Upper lobe of left lung (tissue), 6 donors: ENCODE data around the gene CDK12. TPM values are rescaled to one million over a fixed set of nuclear protein-coding genes. Genes with fewer than 3 reads are reported as not detected.

ENCODE experiments used
- ATAC-seq, 2 donors: fragments of 200-7000 bp; cut with Tn5 transposase; one replicate each; pipeline ENCODE4 v1.9.1; 2022; ENCODE audit warnings: mild to moderate bottlenecking in 2 of 2, moderate library complexity in 2 of 2; ENCODE audit not compliant: low FRiP score in 2 of 2
- DNase-seq, 2 donors: peaks; one replicate each; pipeline ENCODE4 v3.0.0-alpha.2; 2019 to 2020
- H3K27ac ChIP-seq, 4 donors: fragments of 200-600 bp; sonication (generic); one replicate each; pipeline ENCODE4 v1.5.1; 2016 to 2019
- H3K27me3 ChIP-seq, 4 donors: fragments of 200-600 bp; sonication (generic); one replicate each; pipeline ENCODE4 v1.5.1; 2017 to 2019
- H3K36me3 ChIP-seq, 4 donors: fragments of 200-600 bp; sonication (generic); one replicate each; pipeline ENCODE4 v1.5.1; 2016 to 2019
- H3K4me1 ChIP-seq, 4 donors: fragments of 200-600 bp; sonication (generic); one replicate each; pipeline ENCODE4 v1.5.1; 2018 to 2019
- H3K4me3 ChIP-seq, 4 donors: fragments of 200-600 bp; sonication (generic); one replicate each; pipeline ENCODE4 v1.5.1; 2017 to 2019; ENCODE audit warnings: mild to moderate bottlenecking in 2 of 4, moderate library complexity in 1 of 4
- H3K9me3 ChIP-seq, 4 donors: fragments of 200-600 bp; sonication (generic); one replicate each; pipeline ENCODE4 v1.5.1; 2018 to 2019
- CTCF ChIP-seq, 6 experiments: fragments of 450-650 bp in 4 of 6; fragments of 200-600 bp in 2 of 6; sonication (generic) in 2 of 6; IDR thresholded peaks; one replicate each; pipeline ENCODE4 v1.5.1; 2016 to 2019; ENCODE audit warnings: antibody characterized with exemption in 6 of 6
- EP300 ChIP-seq, 4 donors: sonication (generic); formaldehyde crosslinking; IDR thresholded peaks; one replicate each; pipeline ENCODE4 v1.5.1; 2017; ENCODE audit warnings: antibody characterized with exemption in 4 of 4, control low read depth in 2 of 4
- POLR2A ChIP-seq, 4 donors: fragments of 450-650 bp; IDR thresholded peaks; one replicate each; pipeline ENCODE4 v1.5.1; 2016 to 2017; ENCODE audit warnings: antibody characterized with exemption in 4 of 4, mild to moderate bottlenecking in 2 of 4
- POLR2AphosphoS5 ChIP-seq, 2 donors: sonication (generic); formaldehyde crosslinking; IDR thresholded peaks; one replicate each; pipeline ENCODE4 v1.5.1; 2017; ENCODE audit warnings: antibody characterized with exemption in 2 of 2
- WGBS, 2 donors: methylation state at CpG; one replicate each; pipeline ENCODE4 v1.1.5; 2017 to 2018; 5-methylcytosine and 5-hydroxymethylcytosine counted together
- total RNA-seq, 6 donors: library from RNA; depleted of rRNA in 4 of 6; stranded (reverse); fragments of >200 nt in 4 of 6; gene quantifications; one replicate each; pipeline versions ENCODE4 v1.1.0 to v1.2.1, GENCODE V29; 2016 to 2021
- donor health status: DM: no; HTN: no; CAD: no; lungs with moderate emphysema.
- donor health status: DM: no; HTN: yes; CAD: no; lungs with severe emphysema.

CDK12 gene
- total RNA-seq, 6 donors from 2014 or later: 41.2 to 111 (median 52.8) TPM

- peaks cover 15 to 35% (median 25%) of the 10 kb centered on the region in 4 donors for H3K4me1 ChIP-seq
- 67 to 73% methylated on average over 4 to 6 of the region's 6 CpGs for WGBS, 2 donors
- H3K27ac ChIP-seq: peak overlapping the region in 2 of 4 donors; percentile 15 to 42
These were observed 64.7 kb downstream of the CDK12 start for GRCh38 chr17:39525801-39526506.

DNA sequence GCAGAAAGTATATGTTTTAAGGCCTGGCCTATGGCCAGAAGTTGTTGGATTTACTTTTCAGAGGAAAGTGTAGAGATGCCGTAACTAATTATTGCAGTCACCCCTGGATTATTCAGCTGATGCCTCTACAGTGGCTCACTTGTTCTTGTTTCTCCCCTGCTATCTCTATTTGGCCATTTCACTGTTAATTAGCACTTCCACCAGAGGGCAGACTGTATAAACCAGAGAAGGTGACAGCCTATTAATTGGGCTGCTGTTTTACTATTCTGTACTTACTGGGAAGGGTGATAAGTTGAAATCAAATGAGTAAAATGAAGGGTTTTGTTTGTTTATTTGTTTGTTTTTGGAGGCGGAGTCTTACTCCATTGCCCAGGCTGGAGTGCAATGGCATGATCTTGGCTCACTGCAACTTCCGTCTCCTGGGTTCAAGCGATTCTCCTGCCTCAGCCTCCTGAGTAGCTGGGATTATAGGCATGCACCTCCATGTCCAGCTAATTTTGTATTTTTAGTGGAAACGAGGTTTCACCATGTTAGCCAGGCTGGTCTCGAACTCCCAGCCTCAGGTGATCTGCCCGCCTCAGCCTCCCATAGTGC lies 66.0 kb downstream of the CDK12 start:
- H3K9me3 ChIP-seq: no peaks in the 10 kb centered on the region
- peak overlapping the region in 1 of 4 donors; percentile 7 for H3K27ac ChIP-seq
- H3K4me1 ChIP-seq: peaks cover 26 to 48% (median 35%) of the 10 kb centered on the region in 4 donors
- no peaks in the 10 kb centered on the region for H3K27me3 ChIP-seq
- DNase-seq: no peak
- H3K36me3 ChIP-seq: peaks cover 35 to 89% (median 57%) of the 10 kb centered on the region in 4 donors
- TF ChIP-seq POLR2A (IDR thresholded peaks at IDR 0.05) (no peak), EP300 (IDR thresholded peaks at IDR 0.05) (no peak), POLR2AphosphoS5 (IDR thresholded peaks at IDR 0.05) (no peak), CTCF (IDR thresholded peaks at IDR 0.05) (peak in 4 of 6 experiments; percentile 25 to 64 (median 57))
- peak; percentile 49 to 64 for ATAC-seq
- no peak overlapping the region for H3K4me3 ChIP-seq
- 84 to 87% methylated on average over 7 of the region's 7 CpGs for WGBS, 2 donors

More at GRCh38 chr17:39525801-39526506, 64.7 kb downstream of the CDK12 start:
- peaks cover 45 to 94% (median 67%) of the 10 kb centered on the region in 4 donors for H3K36me3 ChIP-seq
- no peak overlapping the region for H3K4me3 ChIP-seq
- no peaks in the 10 kb centered on the region for H3K9me3 ChIP-seq
- DNase-seq: no peak
- no peaks in the 10 kb centered on the region for H3K27me3 ChIP-seq
- peak in 1 of 2 donors; percentile 74 for ATAC-seq
- TF ChIP-seq POLR2AphosphoS5 (IDR thresholded peaks at IDR 0.05): no peak
- no peak for TF ChIP-seq POLR2A (IDR thresholded peaks at IDR 0.05)
- TF ChIP-seq CTCF (IDR thresholded peaks at IDR 0.05): no peak
- TF ChIP-seq EP300 (IDR thresholded peaks at IDR 0.05): no peak

DNA sequence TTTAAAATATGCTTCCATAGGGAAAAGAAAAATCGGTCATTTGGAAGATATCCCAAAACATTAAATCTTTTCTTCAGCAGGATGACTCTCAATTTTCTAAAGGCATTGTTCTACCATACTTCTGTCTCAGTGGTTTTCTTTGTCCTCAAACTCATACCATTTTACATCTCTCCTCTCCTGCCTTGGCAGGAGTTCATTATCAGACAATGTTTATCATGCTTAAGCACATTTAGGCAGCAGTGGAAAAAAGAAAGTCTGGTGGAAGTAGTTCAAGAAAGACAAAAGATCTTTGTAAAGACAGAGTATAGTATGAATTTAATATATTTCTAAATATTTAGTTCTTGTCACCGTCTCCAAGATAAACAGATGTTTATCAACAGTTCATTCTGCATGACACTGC lies 68.2 kb downstream of the CDK12 start:
- Histone ChIP-seq H3K27ac (no peak overlapping the region), H3K9me3 (no peaks in the 10 kb centered on the region), H3K36me3 (peaks cover 18 to 70% (median 36%) of the 10 kb centered on the region in 4 donors), H3K4me3 (no peak overlapping the region), H3K4me1 (peaks cover 36 to 62% (median 51%) of the 10 kb centered on the region in 4 donors), H3K27me3 (no peaks in the 10 kb centered on the region)
- ATAC-seq (no peak), DNase-seq (no peak)
- WGBS, 2 donors: 31 to 43% methylated on average over 2 of the region's 2 CpGs
- no peak for TF ChIP-seq POLR2A (IDR thresholded peaks at IDR 0.05)
- TF ChIP-seq POLR2AphosphoS5 (IDR thresholded peaks at IDR 0.05): no peak
- TF ChIP-seq EP300 (IDR thresholded peaks at IDR 0.05): no peak
- no peak for TF ChIP-seq CTCF (IDR thresholded peaks at IDR 0.05)

DNA sequence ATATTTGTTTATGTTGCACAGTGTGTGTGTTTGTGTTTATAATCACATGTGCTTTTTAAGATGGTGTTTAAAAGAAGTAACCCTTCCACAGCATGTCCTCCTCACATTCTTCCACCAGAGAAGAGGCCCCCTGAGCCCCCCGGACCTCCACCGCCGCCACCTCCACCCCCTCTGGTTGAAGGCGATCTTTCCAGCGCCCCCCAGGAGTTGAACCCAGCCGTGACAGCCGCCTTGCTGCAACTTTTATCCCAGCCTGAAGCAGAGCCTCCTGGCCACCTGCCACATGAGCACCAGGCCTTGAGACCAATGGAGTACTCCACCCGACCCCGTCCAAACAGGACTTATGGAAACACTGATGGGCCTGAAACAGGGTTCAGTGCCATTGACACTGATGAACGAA lies 69.2 kb downstream of the CDK12 start:
- DNase-seq (peak in 1 of 2 donors; percentile 50), ATAC-seq (no peak)
- TF ChIP-seq EP300 (IDR thresholded peaks at IDR 0.05) (no peak), POLR2AphosphoS5 (IDR thresholded peaks at IDR 0.05) (no peak), POLR2A (IDR thresholded peaks at IDR 0.05) (no peak), CTCF (IDR thresholded peaks at IDR 0.05) (no peak)
- Histone ChIP-seq H3K36me3 (peaks cover 9 to 60% (median 29%) of the 10 kb centered on the region in 4 donors), H3K27ac (peak overlapping the region in 3 of 4 donors; percentile 0 to 48 (median 7)), H3K4me1 (peaks cover 36 to 68% (median 57%) of the 10 kb centered on the region in 4 donors), H3K9me3 (no peaks in the 10 kb centered on the region), H3K4me3 (no peak overlapping the region), H3K27me3 (no peaks in the 10 kb centered on the region)
- WGBS, 2 donors: 60 to 70% methylated on average over 9 to 10 of the region's 10 CpGs
